HG02588 (cell line): ENCODE data around the gene ST7L.

Source experiments
- ATAC-seq: cut with Tn5 transposase; IDR thresholded peaks from one replicate; pipeline ENCODE4 v1.9.1; 2021; ENCODE audit warnings: mild to moderate bottlenecking, moderate library complexity; ENCODE audit not compliant: unreplicated experiment

Gene ST7L

GRCh38 chr1:112619518-112620376, 806 bp upstream of the ST7L start, which contains the start of gene CAPZA1:
TSS of gene CAPZA1 (plus strand) at chr1:112619832. CDS start at chr1:112619845, 13 bp downstream.
- peak; percentile 84 for ATAC-seq

- ATAC-seq, result no peak
Measured at GRCh38 chr1:112618114-112618720, 724 bp downstream of the ST7L start.

GRCh38 chr1:112614460-112615065, 4.4 kb downstream of the ST7L start:
- ATAC-seq, result no peak

- ATAC-seq, result no peak
Measured at GRCh38 chr1:112605633-112606327, 13.2 kb downstream of the ST7L start.

- no peak for ATAC-seq
Measured at GRCh38 chr1:112603541-112603940, 15.4 kb downstream of the ST7L start.

- ATAC-seq, result no peak
Measured at GRCh38 chr1:112603012-112603411, 15.9 kb downstream of the ST7L start.

- ATAC-seq, result no peak
Measured at GRCh38 chr1:112599477-112599876, 19.5 kb downstream of the ST7L start.

GRCh38 chr1:112594208-112594876, 24.6 kb downstream of the ST7L start:
- no peak for ATAC-seq

GRCh38 chr1:112589766-112590165, 29.2 kb downstream of the ST7L start:
- no peak for ATAC-seq

- ATAC-seq, result no peak
Measured at GRCh38 chr1:112583366-112583765, 35.6 kb downstream of the ST7L start.

GRCh38 chr1:112581586-112582192, 37.3 kb downstream of the ST7L start:
- ATAC-seq, result no peak

GRCh38 chr1:112579801-112580510, 39.0 kb downstream of the ST7L start:
- no peak for ATAC-seq

- no peak for ATAC-seq
Measured at GRCh38 chr1:112576240-112576639, 42.7 kb downstream of the ST7L start.

- no peak for ATAC-seq
Measured at GRCh38 chr1:112575154-112575804, 43.7 kb downstream of the ST7L start.

- ATAC-seq, result no peak
Measured at GRCh38 chr1:112565800-112566199, 53.1 kb downstream of the ST7L start.

- no peak for ATAC-seq
Measured at GRCh38 chr1:112564081-112564480, 54.9 kb downstream of the ST7L start.

- ATAC-seq, result no peak
Measured at GRCh38 chr1:112563341-112563740, 55.6 kb downstream of the ST7L start.

GRCh38 chr1:112558634-112559033, 60.3 kb downstream of the ST7L start:
- no peak for ATAC-seq

- ATAC-seq, result no peak
Measured at GRCh38 chr1:112557385-112557784, 61.6 kb downstream of the ST7L start.
